Neural progenitor cell (in vitro differentiated cells): ENCODE data around the gene KRT26.

Experiments used
- CTCF ChIP-seq: fragments of 200-600 bp; sonication (generic); IDR thresholded peaks from 2 replicates; pipeline ENCODE4 v1.5.1; 2017; ENCODE audit warnings: antibody characterized with exemption, mild to moderate bottlenecking
- EZH2 ChIP-seq: fragments of 200-600 bp; sonication (generic); IDR thresholded peaks from 2 replicates; pipeline ENCODE4 v1.6.1; 2017; ENCODE audit warnings: antibody characterized with exemption, mild to moderate bottlenecking, moderate library complexity

- no peak for TF ChIP-seq CTCF
- TF ChIP-seq EZH2: no peak
These were observed 46.9 kb upstream of the KRT26 start for GRCh38 chr17:40818733-40819527.
